ENCODE data around the gene SETD2.

The SETD2 gene

DNA sequence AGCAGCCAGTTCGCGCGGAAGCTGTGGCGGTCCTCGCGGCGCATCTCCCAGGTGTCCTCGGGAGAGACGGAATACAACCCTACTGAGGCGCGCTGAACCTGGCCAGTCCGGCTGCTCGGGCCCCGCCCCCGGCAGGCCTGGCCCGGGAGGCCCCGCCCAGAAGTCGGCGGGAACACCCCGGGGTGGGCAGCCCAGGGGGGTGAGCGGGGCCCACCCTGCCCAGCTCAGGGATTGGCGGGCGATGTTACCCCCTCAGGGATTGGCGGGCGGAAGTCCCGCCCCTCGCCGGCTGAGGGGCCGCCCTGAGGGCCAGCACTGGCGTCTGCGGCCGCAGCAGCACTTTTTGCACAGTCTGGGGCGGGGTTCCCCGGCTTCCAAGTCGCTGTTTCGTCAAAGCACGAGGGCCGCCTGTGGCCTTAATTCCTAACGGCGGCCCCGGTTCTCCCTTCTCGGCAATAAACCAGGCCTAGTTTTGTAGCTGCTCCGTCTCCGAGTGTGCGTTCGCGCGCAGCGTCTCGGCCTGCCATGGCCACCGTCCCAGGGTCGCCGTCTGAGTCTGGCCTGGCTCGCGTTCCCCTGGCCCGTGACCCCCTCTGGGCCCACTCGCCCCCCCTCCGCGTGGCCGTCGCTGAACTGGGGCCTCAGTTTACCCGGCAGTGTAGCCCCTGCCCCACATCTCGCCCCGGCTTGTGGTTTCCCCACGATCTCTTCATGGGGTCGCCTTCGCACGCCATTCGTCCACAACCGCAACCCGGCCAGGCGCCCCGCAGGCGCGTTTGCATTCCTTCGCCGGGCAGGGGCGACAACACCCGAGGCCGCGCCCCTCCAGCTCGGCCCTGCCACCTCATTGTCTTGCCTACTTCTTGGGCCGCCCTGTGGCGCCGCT is 154.4 kb downstream of the SETD2 start:
- DNase-seq (ENCODE audit: low read depth) = no peak

DNA sequence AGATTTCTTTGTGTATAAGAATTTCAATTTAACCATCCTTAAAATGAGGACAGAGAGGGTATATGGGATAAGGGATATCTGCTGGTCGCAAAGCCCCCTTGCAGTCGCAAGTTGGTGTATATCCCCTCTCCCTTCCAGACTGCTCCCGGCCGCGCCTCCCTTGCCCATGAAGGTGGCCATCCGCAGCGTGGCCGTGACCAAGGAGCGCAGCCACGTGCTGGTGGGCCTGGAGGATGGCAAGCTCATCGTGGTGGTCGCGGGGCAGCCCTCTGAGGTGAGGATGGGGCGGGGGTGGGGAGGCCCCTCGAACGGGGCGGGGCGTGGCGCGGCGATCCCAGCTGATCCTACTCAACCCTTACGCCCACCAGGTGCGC is 155.1 kb downstream of the SETD2 start:
- no peak for DNase-seq (ENCODE audit: low read depth)

DNA sequence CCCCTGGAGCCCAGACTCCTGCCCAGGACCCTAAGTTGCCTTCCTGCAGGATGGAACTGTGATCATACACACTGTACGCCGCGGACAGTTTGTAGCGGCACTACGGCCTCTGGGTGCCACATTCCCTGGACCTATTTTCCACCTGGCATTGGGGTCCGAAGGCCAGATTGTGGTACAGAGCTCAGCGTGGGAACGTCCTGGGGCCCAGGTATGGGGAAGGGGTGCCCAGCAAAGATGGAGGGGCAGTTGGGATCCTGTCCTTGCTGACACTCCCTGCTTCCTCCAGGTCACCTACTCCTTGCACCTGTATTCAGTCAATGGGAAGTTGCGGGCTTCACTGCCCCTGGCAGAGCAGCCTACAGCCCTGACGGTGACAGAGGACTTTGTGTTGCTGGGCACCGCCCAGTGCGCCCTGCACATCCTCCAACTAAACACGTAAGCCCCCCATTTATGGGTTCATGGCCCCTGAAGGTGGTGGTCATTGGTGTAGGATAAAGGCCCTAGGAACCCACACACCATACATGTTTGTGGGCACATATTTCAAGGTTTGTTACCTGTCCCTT is 155.6 kb downstream of the SETD2 start:
- DNase-seq (ENCODE audit: low read depth) = no peak

DNA sequence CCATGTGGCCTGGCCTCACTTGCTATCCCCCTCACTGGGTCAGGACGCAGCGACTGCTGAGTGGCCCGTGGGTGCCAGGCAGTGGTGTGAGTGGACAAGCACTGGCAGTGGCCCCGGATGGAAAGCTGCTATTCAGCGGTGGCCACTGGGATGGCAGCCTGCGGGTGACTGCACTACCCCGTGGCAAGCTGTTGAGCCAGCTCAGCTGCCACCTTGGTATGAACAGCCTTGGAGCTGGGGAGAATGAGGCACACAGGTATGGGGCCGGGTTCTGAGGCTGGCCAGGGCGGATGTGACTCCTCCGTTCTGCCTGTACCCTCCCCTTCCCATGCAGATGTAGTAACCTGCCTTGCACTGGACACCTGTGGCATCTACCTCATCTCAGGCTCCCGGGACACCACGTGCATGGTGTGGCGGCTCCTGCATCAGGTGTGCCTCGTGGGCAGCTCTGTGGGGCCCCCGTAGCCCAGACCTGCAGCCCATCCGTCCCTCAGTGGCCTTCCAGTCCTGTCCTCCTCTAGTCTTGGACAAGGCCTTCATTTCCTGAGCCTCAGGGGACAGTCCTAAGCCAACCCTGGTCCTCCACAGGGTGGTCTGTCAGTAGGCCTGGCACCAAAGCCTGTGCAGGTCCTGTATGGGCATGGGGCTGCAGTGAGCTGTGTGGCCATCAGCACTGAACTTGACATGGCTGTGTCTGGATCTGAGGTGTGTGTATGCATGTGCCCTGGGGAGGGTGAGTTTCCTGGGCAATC is 156.3 kb downstream of the SETD2 start:
- no peak for DNase-seq (ENCODE audit: low read depth)

DNA sequence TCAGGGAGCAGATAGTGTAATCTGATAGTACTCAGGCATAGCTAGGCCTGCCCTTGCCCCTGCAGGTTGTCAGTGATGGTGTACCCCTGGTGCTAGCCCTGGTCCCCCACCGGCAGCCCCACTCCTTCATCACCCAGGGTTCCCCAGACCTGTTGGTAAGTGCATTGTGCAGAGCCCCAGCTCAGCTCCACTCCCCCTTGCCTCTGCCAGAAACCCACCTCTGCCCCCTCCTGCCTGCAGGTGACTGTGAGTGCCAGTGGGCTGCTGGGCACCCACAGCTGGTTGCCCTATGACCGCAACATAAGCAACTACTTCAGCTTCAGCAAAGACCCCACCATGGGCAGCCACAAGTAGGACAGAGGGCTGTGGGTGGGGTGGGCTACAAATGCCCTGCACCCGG is 156.9 kb downstream of the SETD2 start:
- DNase-seq (ENCODE audit: low read depth) = no peak

GRCh38 chr3:47006145-47006651 is 157.7 kb downstream of the SETD2 start:
- DNase-seq (ENCODE audit: low read depth) = no peak

- DNase-seq (ENCODE audit: low read depth) = no peak
These were observed 158.4 kb downstream of the SETD2 start for GRCh38 chr3:47005212-47006144.

- DNase-seq (ENCODE audit: low read depth) = no peak
These were observed 159.3 kb downstream of the SETD2 start for GRCh38 chr3:47004369-47005211.

DNA sequence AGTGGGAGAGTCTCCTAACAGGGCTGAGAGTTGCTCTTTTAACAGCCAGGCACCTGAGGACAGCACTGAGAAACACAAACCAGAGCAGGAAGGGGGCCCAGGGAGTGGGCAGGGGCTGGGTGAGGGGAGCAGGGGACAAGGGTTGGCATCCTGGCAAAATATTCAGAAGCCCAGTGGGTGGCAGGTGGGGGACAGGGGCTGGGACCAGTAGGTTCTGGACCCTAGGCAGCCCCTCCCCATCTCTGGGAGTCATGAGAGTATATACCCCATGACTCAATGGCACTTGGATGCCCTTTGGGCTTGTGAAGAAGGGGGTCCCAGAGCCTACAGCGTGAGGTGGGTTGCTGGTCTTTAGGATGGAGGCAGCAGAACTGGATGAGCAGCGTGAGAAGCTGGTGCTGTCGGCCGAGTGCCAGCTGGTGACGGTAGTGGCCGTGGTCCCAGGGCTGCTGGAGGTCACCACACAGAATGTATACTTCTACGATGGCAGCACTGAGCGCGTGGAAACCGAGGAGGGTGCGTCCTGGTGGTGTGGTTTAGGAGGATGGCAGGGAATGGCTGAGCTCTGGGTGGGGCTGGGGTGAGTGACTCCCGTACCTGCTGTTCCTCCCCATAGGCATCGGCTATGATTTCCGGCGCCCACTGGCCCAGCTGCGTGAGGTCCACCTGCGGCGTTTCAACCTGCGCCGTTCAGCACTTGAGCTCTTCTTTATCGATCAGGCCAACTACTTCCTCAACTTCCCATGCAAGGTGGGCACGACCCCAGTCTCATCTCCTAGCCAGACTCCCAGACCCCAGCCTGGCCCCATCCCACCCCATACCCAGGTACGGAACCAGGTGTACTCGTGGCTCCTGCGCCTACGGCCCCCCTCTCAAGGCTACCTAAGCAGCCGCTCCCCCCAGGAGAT is 160.2 kb downstream of the SETD2 start:
- no peak for DNase-seq (ENCODE audit: low read depth)

DNA sequence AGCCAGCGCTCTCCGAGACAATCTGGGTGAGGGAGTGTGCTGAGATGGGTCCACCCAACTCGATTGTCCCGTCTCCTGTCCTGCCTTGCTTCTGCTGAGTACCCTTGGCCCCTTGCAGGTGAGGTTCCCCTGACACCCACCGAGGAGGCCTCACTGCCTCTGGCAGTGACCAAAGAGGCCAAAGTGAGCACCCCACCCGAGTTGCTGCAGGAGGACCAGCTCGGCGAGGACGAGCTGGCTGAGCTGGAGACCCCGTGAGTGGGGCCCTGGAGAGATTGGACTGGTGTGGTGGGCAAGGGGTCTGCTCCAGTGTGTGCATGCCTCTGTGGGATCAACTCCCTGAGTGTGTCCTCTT is 160.9 kb downstream of the SETD2 start:
- no peak for DNase-seq (ENCODE audit: low read depth)

DNA sequence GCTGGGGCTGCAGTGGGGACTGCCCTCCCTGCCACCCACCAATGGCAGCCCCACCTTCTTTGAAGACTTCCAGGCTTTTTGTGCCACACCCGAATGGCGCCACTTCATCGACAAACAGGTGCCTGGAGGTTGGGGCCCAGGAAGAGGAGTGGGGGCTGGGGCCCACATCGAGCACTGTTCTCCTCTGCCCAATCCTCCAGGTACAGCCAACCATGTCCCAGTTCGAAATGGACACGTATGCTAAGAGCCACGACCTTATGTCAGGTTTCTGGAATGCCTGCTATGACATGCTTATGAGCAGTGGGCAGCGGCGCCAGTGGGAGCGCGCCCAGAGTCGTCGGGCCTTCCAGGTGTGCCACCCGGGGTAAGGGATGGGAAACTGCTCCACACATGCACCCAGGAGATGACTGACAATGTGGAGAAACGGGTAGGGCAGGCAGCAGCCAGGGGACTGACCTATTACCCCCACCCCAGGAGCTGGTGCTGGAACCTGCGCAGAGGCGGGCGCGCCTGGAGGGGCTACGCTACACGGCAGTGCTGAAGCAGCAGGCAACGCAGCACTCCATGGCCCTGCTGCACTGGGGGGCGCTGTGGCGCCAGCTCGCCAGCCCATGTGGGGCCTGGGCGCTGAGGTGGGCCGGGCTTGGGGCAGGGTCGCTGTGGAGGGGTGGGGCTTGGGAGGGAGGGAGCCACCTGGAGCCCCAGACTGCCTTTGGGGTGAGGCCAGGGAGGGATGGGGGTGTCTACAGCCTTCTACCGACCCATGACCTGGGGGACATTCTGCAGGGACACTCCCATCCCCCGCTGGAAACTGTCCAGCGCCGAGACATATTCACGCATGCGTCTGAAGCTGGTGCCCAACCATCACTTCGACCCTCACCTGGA is 161.5 kb downstream of the SETD2 start:
- no peak for DNase-seq (ENCODE audit: low read depth)

DNA sequence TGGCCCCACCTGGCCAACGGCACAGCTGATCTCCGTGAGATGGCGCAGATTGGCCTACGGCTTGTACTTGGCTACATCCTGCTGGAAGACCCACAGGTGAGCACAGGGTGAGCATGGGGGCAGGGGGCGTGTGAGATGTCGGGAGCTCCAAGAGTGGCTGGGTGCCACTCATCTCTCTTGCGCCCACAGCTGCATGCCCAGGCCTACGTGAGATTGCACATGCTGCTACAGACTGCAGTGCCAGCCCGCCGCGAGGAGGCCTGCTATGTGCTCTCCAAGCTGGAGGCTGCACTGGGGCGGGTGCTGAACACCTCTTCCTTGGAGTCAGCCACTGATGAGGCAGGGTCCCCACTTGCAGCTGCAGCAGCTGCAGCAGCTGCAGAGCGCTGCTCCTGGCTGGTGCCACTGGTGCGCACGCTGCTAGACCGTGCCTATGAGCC is 162.2 kb downstream of the SETD2 start:
- DNase-seq (ENCODE audit: low read depth) = no peak

- no peak for DNase-seq (ENCODE audit: low read depth)
These were observed 162.8 kb downstream of the SETD2 start for GRCh38 chr3:47000922-47001730.

- no peak for DNase-seq (ENCODE audit: low read depth)
These were observed 163.6 kb downstream of the SETD2 start for GRCh38 chr3:47000198-47000815.

DNA sequence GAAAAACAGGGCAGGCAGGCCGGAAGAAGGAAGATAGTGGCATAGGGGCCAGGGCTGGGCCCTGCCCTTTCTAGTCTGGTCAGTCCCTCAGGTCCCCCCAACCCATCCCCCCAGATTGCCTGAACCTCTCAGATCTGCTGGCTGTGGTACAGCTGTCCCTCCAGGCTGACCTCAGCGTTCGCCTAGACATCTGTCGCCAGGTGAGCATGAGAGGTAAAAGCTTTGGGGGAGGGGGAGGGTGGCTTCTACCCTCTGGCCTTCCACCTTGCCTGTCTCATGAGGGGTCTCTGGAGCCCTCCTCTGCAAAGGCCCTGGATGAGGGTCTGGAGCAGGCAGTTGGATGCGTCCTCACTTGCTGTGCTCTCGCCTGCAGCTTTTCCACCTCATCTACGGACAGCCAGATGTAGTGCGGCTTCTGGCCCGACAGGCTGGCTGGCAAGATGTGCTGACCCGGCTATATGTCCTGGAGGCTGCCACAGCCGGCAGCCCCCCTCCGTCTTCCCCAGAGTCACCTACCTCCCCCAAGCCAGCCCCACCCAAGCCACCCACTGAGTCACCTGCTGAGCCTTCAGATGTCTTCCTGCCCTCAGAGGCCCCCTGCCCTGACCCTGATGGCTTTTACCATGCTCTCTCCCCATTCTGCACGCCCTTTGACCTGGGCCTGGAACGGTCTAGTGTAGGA is 164.3 kb downstream of the SETD2 start:
- no peak for DNase-seq (ENCODE audit: low read depth)

DNA sequence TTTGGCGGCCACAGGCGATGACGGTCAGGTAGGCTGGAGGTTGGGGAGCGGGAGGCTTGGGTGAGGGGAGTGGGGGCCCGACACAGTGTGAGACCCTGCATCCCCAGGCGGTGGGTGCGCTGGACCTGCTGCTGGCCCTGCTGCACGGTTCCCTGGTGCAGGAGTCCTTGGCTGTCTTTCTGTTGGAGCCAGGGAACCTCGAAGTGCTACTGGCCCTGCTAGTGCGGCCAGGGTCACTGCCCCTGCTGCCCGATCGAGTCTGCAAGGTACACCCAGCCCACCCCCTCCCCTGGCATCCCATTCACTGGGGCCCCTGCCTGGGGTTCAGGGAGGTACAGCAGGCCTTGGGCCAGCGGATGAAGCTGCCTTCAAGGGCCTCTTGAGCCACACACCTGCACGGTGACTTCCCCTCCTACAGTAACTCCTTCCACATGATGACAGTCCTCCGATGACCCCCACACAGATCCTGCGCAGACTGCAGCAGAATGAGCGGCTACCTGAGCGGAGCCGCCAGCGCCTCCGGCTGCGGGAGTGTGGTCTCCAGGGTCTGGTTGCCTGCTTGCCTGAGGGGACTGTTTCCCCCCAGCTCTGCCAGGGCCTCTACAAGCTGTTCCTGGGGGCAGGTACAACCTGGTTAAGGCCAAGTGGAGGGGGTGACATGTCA is 164.9 kb downstream of the SETD2 start:
- DNase-seq (ENCODE audit: low read depth) = no peak

Measured in HS-5 (cell line).